ENCODE results near the gene ARPC5. TPM values are rescaled to one million over a fixed set of nuclear protein-coding genes. Genes with fewer than 3 reads are reported as not detected.
A peak's percentile ranks its signal among the peaks of the same experiment; 100 is the strongest.

The ARPC5 gene
- total and polyA plus RNA-seq, 9 of the 15 experiments (the other 6 are each of a cell fraction or from before 2014, with no cell fraction given) = 71.8 to 150 (median 91.6) TPM

DNA sequence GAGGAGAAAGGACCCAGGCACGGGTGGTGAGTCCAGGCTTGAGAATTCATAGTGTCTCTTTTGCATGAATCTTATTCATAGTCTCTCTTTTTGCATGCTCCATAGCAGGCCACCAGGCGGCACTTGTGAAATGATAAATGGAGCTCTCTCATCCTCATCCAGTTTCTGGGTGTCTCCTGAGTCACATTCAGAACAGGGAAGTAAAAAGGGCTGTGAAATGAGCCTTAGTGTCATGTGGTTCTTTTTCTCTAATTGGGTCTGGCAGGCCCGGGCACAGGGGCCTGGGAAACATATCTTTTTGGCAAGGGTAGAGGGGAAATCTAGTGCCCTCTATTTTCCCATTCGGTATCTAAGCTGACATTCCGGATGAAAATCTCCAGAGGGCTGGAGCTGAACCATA is 26.3 kb downstream of the ARPC5 start (continued):
- TF ChIP-seq, protein P1, sequence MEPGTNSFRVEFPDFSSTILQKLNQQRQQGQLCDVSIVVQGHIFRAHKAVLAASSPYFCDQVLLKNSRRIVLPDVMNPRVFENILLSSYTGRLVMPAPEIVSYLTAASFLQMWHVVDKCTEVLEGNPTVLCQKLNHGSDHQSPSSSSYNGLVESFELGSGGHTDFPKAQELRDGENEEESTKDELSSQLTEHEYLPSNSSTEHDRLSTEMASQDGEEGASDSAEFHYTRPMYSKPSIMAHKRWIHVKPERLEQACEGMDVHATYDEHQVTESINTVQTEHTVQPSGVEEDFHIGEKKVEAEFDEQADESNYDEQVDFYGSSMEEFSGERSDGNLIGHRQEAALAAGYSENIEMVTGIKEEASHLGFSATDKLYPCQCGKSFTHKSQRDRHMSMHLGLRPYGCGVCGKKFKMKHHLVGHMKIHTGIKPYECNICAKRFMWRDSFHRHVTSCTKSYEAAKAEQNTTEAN (CRISPR knock-in tag; IDR thresholded peaks at IDR 0.05) = no peak
- no peak for TF ChIP-seq ZNF263 (CRISPR knock-in tag; IDR thresholded peaks at IDR 0.05; ENCODE audit: borderline replicate concordance)
- TF ChIP-seq, protein P2, sequence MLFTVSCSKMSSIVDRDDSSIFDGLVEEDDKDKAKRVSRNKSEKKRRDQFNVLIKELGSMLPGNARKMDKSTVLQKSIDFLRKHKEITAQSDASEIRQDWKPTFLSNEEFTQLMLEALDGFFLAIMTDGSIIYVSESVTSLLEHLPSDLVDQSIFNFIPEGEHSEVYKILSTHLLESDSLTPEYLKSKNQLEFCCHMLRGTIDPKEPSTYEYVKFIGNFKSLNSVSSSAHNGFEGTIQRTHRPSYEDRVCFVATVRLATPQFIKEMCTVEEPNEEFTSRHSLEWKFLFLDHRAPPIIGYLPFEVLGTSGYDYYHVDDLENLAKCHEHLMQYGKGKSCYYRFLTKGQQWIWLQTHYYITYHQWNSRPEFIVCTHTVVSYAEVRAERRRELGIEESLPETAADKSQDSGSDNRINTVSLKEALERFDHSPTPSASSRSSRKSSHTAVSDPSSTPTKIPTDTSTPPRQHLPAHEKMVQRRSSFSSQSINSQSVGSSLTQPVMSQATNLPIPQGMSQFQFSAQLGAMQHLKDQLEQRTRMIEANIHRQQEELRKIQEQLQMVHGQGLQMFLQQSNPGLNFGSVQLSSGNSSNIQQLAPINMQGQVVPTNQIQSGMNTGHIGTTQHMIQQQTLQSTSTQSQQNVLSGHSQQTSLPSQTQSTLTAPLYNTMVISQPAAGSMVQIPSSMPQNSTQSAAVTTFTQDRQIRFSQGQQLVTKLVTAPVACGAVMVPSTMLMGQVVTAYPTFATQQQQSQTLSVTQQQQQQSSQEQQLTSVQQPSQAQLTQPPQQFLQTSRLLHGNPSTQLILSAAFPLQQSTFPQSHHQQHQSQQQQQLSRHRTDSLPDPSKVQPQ (CRISPR knock-in tag; IDR thresholded peaks at IDR 0.05; ENCODE audit: borderline replicate concordance) = no peak
- no peak for TF ChIP-seq NCOA2 (IDR thresholded peaks at IDR 0.05; ENCODE audit: partially characterized antibody in 2 of 2)
- TF ChIP-seq, protein P3, sequence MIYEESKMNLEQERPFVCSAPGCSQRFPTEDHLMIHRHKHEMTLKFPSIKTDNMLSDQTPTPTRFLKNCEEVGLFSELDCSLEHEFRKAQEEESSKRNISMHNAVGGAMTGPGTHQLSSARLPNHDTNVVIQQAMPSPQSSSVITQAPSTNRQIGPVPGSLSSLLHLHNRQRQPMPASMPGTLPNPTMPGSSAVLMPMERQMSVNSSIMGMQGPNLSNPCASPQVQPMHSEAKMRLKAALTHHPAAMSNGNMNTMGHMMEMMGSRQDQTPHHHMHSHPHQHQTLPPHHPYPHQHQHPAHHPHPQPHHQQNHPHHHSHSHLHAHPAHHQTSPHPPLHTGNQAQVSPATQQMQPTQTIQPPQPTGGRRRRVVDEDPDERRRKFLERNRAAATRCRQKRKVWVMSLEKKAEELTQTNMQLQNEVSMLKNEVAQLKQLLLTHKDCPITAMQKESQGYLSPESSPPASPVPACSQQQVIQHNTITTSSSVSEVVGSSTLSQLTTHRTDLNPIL (CRISPR knock-in tag; IDR thresholded peaks at IDR 0.05) = no peak
- no peak for TF ChIP-seq PHB2 (IDR thresholded peaks at IDR 0.05; ENCODE audit: low read depth)
- TF ChIP-seq TEAD1 (CRISPR knock-in tag; IDR thresholded peaks at IDR 0.05) = no peak
- no peak for TF ChIP-seq SREBF1 (IDR thresholded peaks at IDR 0.05; ENCODE audit: borderline replicate concordance, low read depth, low read length)
- TF ChIP-seq RAD51 (IDR thresholded peaks at IDR 0.05; ENCODE audit: borderline replicate concordance, low read depth) = no peak
- TF ChIP-seq, protein P4, sequence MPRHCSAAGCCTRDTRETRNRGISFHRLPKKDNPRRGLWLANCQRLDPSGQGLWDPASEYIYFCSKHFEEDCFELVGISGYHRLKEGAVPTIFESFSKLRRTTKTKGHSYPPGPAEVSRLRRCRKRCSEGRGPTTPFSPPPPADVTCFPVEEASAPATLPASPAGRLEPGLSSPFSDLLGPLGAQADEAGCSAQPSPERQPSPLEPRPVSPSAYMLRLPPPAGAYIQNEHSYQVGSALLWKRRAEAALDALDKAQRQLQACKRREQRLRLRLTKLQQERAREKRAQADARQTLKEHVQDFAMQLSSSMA (CRISPR knock-in tag; IDR thresholded peaks at IDR 0.05) = no peak
- no peak for TF ChIP-seq TAF1 (IDR thresholded peaks at IDR 0.05; ENCODE audit: control insufficient read depth, extremely low read depth, insufficient read depth, low read length, severe bottlenecking)
- no peak for TF ChIP-seq ASH1L (IDR thresholded peaks at IDR 0.05; ENCODE audit: borderline replicate concordance, low read depth, partially characterized antibody)
- TF ChIP-seq NONO (IDR thresholded peaks at IDR 0.05; ENCODE audit: low read depth in 2 of 2, low read length in 1 of 2) = no peak
- TF ChIP-seq ZNF707 (CRISPR knock-in tag; conservative IDR thresholded peaks at IDR 0.05) = no peak
- TF ChIP-seq STAT5A (IDR thresholded peaks at IDR 0.05; ENCODE audit: borderline replicate concordance, low read length) = no peak
- no peak for TF ChIP-seq ZNF143 (CRISPR knock-in tag; IDR thresholded peaks at IDR 0.05)
- no peak for TF ChIP-seq SP1 (CRISPR knock-in tag; IDR thresholded peaks at IDR 0.05)
- no peak for TF ChIP-seq MTA3 (IDR thresholded peaks at IDR 0.05; ENCODE audit: borderline replicate concordance)
- no peak for TF ChIP-seq MTA1 (IDR thresholded peaks at IDR 0.05; ENCODE audit: borderline replicate concordance)
- no peak for TF ChIP-seq KLF16 (IDR thresholded peaks at IDR 0.05)
- 0 out of 2 replicates have a peak, but pooled peaks have one; percentile 21 for TF ChIP-seq FOSL1 (tag; conservative IDR thresholded peaks at IDR 0.05)

Measured in K562 (cell line).